ENCODE results near the gene ITGAD. TPM values are rescaled to one million over a fixed set of nuclear protein-coding genes. Genes with fewer than 3 reads are reported as not detected.
A peak's percentile ranks its signal among the peaks of the same experiment; 100 is the strongest.
"Not testable (repeated sequence)": the region's sequence is repeated elsewhere in the genome, so short reads cannot be mapped to it uniquely, and the experiment has no call there.

ITGAD gene
- total RNA-seq, 2 experiments from 2014 or later = 0.09 to 0.23 TPM

GRCh38 chr16:31430380-31431052, 37.4 kb downstream of the ITGAD start:
- Mint-ChIP-seq H3K27me3 (peaks cover 9% of the 10 kb centered on the region), H3K9me3 (ENCODE audit: low read depth) (no peaks in the 10 kb centered on the region), H3K4me3 (no peak overlapping the region), H3K4me1 (peaks cover 35% of the 10 kb centered on the region), H3K27ac (peak overlapping the region; percentile 58), H3K36me3 (peaks cover 2% of the 10 kb centered on the region)
- peak; percentile 54 for ATAC-seq
- no peak for DNase-seq
- CTCF ChIA-PET = interaction anchor here (1.0 to 2.7 kb wide), 8 partner anchors 8 to 84 kb away, joined by 3 to 13 read pairs (median 4); partner anchors contain the start of genes ARMC5 and ZNF843

- ATAC-seq = no peak
Observed at GRCh38 chr16:31435341-31436220, 42.4 kb downstream of the ITGAD start.

GRCh38 chr16:31436221-31437045, 43.3 kb downstream of the ITGAD start:
- CTCF ChIA-PET = no interaction called here
- ATAC-seq = no peak
- Mint-ChIP-seq H3K9me3 (ENCODE audit: low read depth) (no peaks in the 10 kb centered on the region), H3K4me3 (no peak overlapping the region), H3K4me1 (peaks cover 25% of the 10 kb centered on the region), H3K36me3 (no peaks in the 10 kb centered on the region), H3K27me3 (no peaks in the 10 kb centered on the region), H3K27ac (no peak overlapping the region)
- no peak for DNase-seq

More at GRCh38 chr16:31435341-31436220, 42.4 kb downstream of the ITGAD start:
- no peak for DNase-seq
- H3K36me3 Mint-ChIP-seq = no peaks in the 10 kb centered on the region
- H3K4me1 Mint-ChIP-seq = peaks cover 26% of the 10 kb centered on the region
- H3K4me3 Mint-ChIP-seq = no peak overlapping the region
- no peaks in the 10 kb centered on the region for H3K27me3 Mint-ChIP-seq
- CTCF ChIA-PET = no interaction called here
- H3K27ac Mint-ChIP-seq = no peak overlapping the region
- H3K9me3 Mint-ChIP-seq (ENCODE audit: low read depth) = no peaks in the 10 kb centered on the region

- no peak overlapping the region for H3K27ac Mint-ChIP-seq
Observed at GRCh38 chr16:31438414-31438813, 45.3 kb downstream of the ITGAD start.

GRCh38 chr16:31439023-31439422, 45.9 kb downstream of the ITGAD start:
- CTCF ChIA-PET = interaction anchor here (0.7 to 1.3 kb wide), 3 partner anchors 9 to 56 kb away, joined by 3 to 4 read pairs (median 4); no protein-coding TSS in a partner anchor
- not testable (repeated sequence) for H3K27me3 Mint-ChIP-seq; H3K36me3 Mint-ChIP-seq; H3K9me3 Mint-ChIP-seq (ENCODE audit: low read depth); H3K4me3 Mint-ChIP-seq; DNase-seq; H3K27ac Mint-ChIP-seq; ATAC-seq
- peaks cover 34% of the 10 kb centered on the region for H3K4me1 Mint-ChIP-seq

More at GRCh38 chr16:31438414-31438813, 45.3 kb downstream of the ITGAD start:
- CTCF ChIA-PET = interaction anchor here (0.7 to 1.3 kb wide), 4 partner anchors 8 to 56 kb away, joined by 3 to 4 read pairs (median 4); no protein-coding TSS in a partner anchor
- Mint-ChIP-seq H3K9me3 (ENCODE audit: low read depth) (no peaks in the 10 kb centered on the region), H3K4me1 (peaks cover 34% of the 10 kb centered on the region), H3K36me3 (no peaks in the 10 kb centered on the region), H3K27me3 (no peaks in the 10 kb centered on the region), H3K4me3 (no peak overlapping the region)
- ATAC-seq (no peak), DNase-seq (no peak)

- CTCF ChIA-PET = interaction anchor here (1.1 to 2.0 kb wide), 6 partner anchors 9 to 238 kb away, joined by 3 to 10 read pairs (median 4); partner anchors contain the start of gene COX6A2
- no peak overlapping the region for H3K4me3 Mint-ChIP-seq
- H3K9me3 Mint-ChIP-seq (ENCODE audit: low read depth) = no peaks in the 10 kb centered on the region
- ATAC-seq (no peak), DNase-seq (no peak)
- H3K4me1 Mint-ChIP-seq = peaks cover 34% of the 10 kb centered on the region
- H3K36me3 Mint-ChIP-seq = no peaks in the 10 kb centered on the region
- no peak overlapping the region for H3K27ac Mint-ChIP-seq
- H3K27me3 Mint-ChIP-seq = no peaks in the 10 kb centered on the region
Observed at GRCh38 chr16:31439519-31439918, 46.4 kb downstream of the ITGAD start.

- no peak for ATAC-seq
- H3K4me3 Mint-ChIP-seq = no peak overlapping the region
- H3K27me3 Mint-ChIP-seq = peaks cover 3% of the 10 kb centered on the region
- H3K9me3 Mint-ChIP-seq (ENCODE audit: low read depth) = no peaks in the 10 kb centered on the region
- CTCF ChIA-PET = interaction anchor here (0.6 to 2.0 kb wide), 11 partner anchors 10 to 298 kb away, joined by 3 to 10 read pairs (median 3); partner anchors contain the start of gene COX6A2
- no peaks in the 10 kb centered on the region for H3K36me3 Mint-ChIP-seq
- DNase-seq = no peak
- no peak overlapping the region for H3K27ac Mint-ChIP-seq
- H3K4me1 Mint-ChIP-seq = peaks cover 34% of the 10 kb centered on the region
Observed at GRCh38 chr16:31440516-31441184, 47.5 kb downstream of the ITGAD start.

- Mint-ChIP-seq H3K4me1 (peaks cover 34% of the 10 kb centered on the region), H3K27ac (peak overlapping the region; percentile 9), H3K27me3 (peaks cover 3% of the 10 kb centered on the region), H3K36me3 (peaks cover 4% of the 10 kb centered on the region), H3K9me3 (ENCODE audit: low read depth) (no peaks in the 10 kb centered on the region), H3K4me3 (peak overlapping the region; percentile 72)
- CTCF ChIA-PET = interaction anchor here (0.9 to 3.3 kb wide), 26 partner anchors 8 to 457 kb away, joined by 3 to 31 read pairs (median 6); partner anchors contain the start of genes ARMC5, PYCARD and PYDC1
- no peak for DNase-seq
- no peak for ATAC-seq
Observed at GRCh38 chr16:31441956-31442355, 48.8 kb downstream of the ITGAD start.

- H3K27ac Mint-ChIP-seq; H3K4me3 Mint-ChIP-seq; H3K9me3 Mint-ChIP-seq (ENCODE audit: low read depth); DNase-seq; ATAC-seq; H3K36me3 Mint-ChIP-seq; H3K27me3 Mint-ChIP-seq: not testable (repeated sequence)
- CTCF ChIA-PET = interaction anchor here (1.8 kb wide), 1 partner anchor 10 kb away, joined by 8 read pairs; no protein-coding TSS in a partner anchor
- H3K4me1 Mint-ChIP-seq = peaks cover 13% of the 10 kb centered on the region
Observed at GRCh38 chr16:31445931-31446330, 52.8 kb downstream of the ITGAD start.

- Mint-ChIP-seq H3K27me3 (no peaks in the 10 kb centered on the region), H3K27ac (peak overlapping the region; percentile 55), H3K9me3 (ENCODE audit: low read depth) (no peaks in the 10 kb centered on the region), H3K4me3 (no peak overlapping the region), H3K36me3 (peaks cover 7% of the 10 kb centered on the region), H3K4me1 (peaks cover 32% of the 10 kb centered on the region)
- DNase-seq = no peak
- CTCF ChIA-PET = interaction anchor here (0.8 to 3.2 kb wide), 7 partner anchors 9 to 465 kb away, joined by 3 to 10 read pairs (median 3); partner anchors contain the start of gene ZNF843
- no peak for ATAC-seq
Observed at GRCh38 chr16:31451201-31451600, 58.1 kb downstream of the ITGAD start.

GRCh38 chr16:31451681-31452351, 58.7 kb downstream of the ITGAD start:
- Mint-ChIP-seq H3K27ac (peak overlapping the region; percentile 55), H3K36me3 (peaks cover 9% of the 10 kb centered on the region), H3K4me1 (peaks cover 36% of the 10 kb centered on the region), H3K4me3 (no peak overlapping the region), H3K27me3 (no peaks in the 10 kb centered on the region), H3K9me3 (ENCODE audit: low read depth) (no peaks in the 10 kb centered on the region)
- CTCF ChIA-PET = interaction anchor here (0.7 to 3.2 kb wide), 8 partner anchors 9 to 466 kb away, joined by 3 to 10 read pairs (median 3); partner anchors contain the start of gene ZNF843
- DNase-seq (no peak), ATAC-seq (peak; percentile 50)
